ENCODE measurements around the gene DPF3. TPM values are rescaled to one million over a fixed set of nuclear protein-coding genes. Genes with fewer than 3 reads are reported as not detected.

The DPF3 gene
- total RNA-seq, 1 donor from 2014 or later, result 1.1 TPM

GRCh38 chr14:72577521-72577920 is 316.4 kb downstream of the DPF3 start:
- H3K27me3 Mint-ChIP-seq (ENCODE audit: low read depth), result peaks cover 7% of the 10 kb centered on the region
- TF ChIP-seq CTCF (IDR thresholded peaks at IDR 0.05), result no peak
- H3K4me1 Mint-ChIP-seq (ENCODE audit: low read depth), result peaks cover 7% of the 10 kb centered on the region

GRCh38 chr14:72576258-72576657 is 317.6 kb downstream of the DPF3 start:
- DNase-seq (ENCODE audit: low spot score), result no peak
- no peak for TF ChIP-seq CTCF (IDR thresholded peaks at IDR 0.05)
- H3K27me3 Mint-ChIP-seq (ENCODE audit: low read depth), result peaks cover 7% of the 10 kb centered on the region

More at GRCh38 chr14:72577521-72577920, 316.4 kb downstream of the DPF3 start:
- Mint-ChIP-seq H3K9me3 (ENCODE audit: low read depth) (no peaks in the 10 kb centered on the region), H3K4me3 (ENCODE audit: unreplicated experiment) (no peak overlapping the region), H3K36me3 (ENCODE audit: low read depth) (no peaks in the 10 kb centered on the region), H3K27ac (ENCODE audit: unreplicated experiment) (no peak overlapping the region)
- no peak for DNase-seq (ENCODE audit: low spot score)

GRCh38 chr14:72574715-72575114 is 319.2 kb downstream of the DPF3 start:
- no peak for TF ChIP-seq CTCF (IDR thresholded peaks at IDR 0.05)
- no peak for DNase-seq (ENCODE audit: low spot score)
- Mint-ChIP-seq H3K27ac (ENCODE audit: unreplicated experiment) (no peak overlapping the region), H3K36me3 (ENCODE audit: low read depth) (no peaks in the 10 kb centered on the region), H3K9me3 (ENCODE audit: low read depth) (peaks cover 5% of the 10 kb centered on the region), H3K4me1 (ENCODE audit: low read depth) (peaks cover 7% of the 10 kb centered on the region), H3K27me3 (ENCODE audit: low read depth) (peaks cover 7% of the 10 kb centered on the region), H3K4me3 (ENCODE audit: unreplicated experiment) (no peak overlapping the region)

More at GRCh38 chr14:72576258-72576657, 317.6 kb downstream of the DPF3 start:
- Mint-ChIP-seq H3K27ac (ENCODE audit: unreplicated experiment) (no peak overlapping the region), H3K9me3 (ENCODE audit: low read depth) (peaks cover 4% of the 10 kb centered on the region), H3K4me3 (ENCODE audit: unreplicated experiment) (no peak overlapping the region), H3K4me1 (ENCODE audit: low read depth) (peaks cover 7% of the 10 kb centered on the region), H3K36me3 (ENCODE audit: low read depth) (no peaks in the 10 kb centered on the region)

GRCh38 chr14:72573725-72574417 is 320.0 kb downstream of the DPF3 start:
- no peak overlapping the region for H3K27ac Mint-ChIP-seq (ENCODE audit: unreplicated experiment)
- H3K9me3 Mint-ChIP-seq (ENCODE audit: low read depth), result peaks cover 5% of the 10 kb centered on the region

More at GRCh38 chr14:72573725-72574417, 320.0 kb downstream of the DPF3 start:
- Mint-ChIP-seq H3K4me3 (ENCODE audit: unreplicated experiment) (no peak overlapping the region), H3K36me3 (ENCODE audit: low read depth) (no peaks in the 10 kb centered on the region), H3K27me3 (ENCODE audit: low read depth) (peaks cover 7% of the 10 kb centered on the region), H3K4me1 (ENCODE audit: low read depth) (peaks cover 7% of the 10 kb centered on the region)
- no peak for DNase-seq (ENCODE audit: low spot score)
- no peak for TF ChIP-seq CTCF (IDR thresholded peaks at IDR 0.05)

Other genes with a start within 250 kb of the DPF3 start
- gene DCAF4, start 32.4 kb upstream of the DPF3 start, total RNA-seq, result 17.0 to 26.0 TPM (median 23.8 TPM) in 3 replicates
- 26.4 to 27.6 TPM (median 26.9 TPM) in 3 replicates for gene ZFYVE1, start 133.0 kb upstream of the DPF3 start, total RNA-seq
- gene RBM25, start 164.4 kb upstream of the DPF3 start, total RNA-seq, result 51.0 to 73.7 TPM (median 53.2 TPM) in 3 replicates
- gene PSEN1, start 242.4 kb upstream of the DPF3 start, total RNA-seq, result 51.1 to 58.6 TPM (median 58.5 TPM) in 3 replicates